Gastroesophageal sphincter (tissue), 3 donors: Measurements from ENCODE around the gene CACNG3.

Experiments used
- CTCF ChIP-seq, 4 experiments: fragments of 200-600 bp in 2 of 4; fragments of 450-650 bp in 2 of 4; sonication (generic) in 1 of 4; IDR thresholded peaks; one replicate each; pipeline ENCODE4 v1.5.1; 2017 to 2019; ENCODE audit warnings: antibody characterized with exemption in 4 of 4, mild to moderate bottlenecking in 2 of 4, moderate library complexity in 2 of 4
- EP300 ChIP-seq: sonication (generic); formaldehyde crosslinking; IDR thresholded peaks from one replicate; pipeline ENCODE4 v1.6.1; 2017; ENCODE audit warnings: antibody characterized with exemption, mild to moderate bottlenecking
- POLR2A ChIP-seq, 2 donors: fragments of 450-650 bp; IDR thresholded peaks; one replicate each; pipeline ENCODE4 v1.6.1; 2017; ENCODE audit warnings: antibody characterized with exemption in 2 of 2, mild to moderate bottlenecking in 2 of 2, moderate library complexity in 1 of 2
- POLR2AphosphoS5 ChIP-seq: sonication (generic); formaldehyde crosslinking; IDR thresholded peaks from one replicate; pipeline ENCODE4 v1.6.1; 2017; ENCODE audit warnings: antibody characterized with exemption

GRCh38 chr16:24352746-24353145 is 96.6 kb downstream of the CACNG3 start:
- no peak for TF ChIP-seq CTCF (IDR thresholded peaks at IDR 0.05)
- no peak for TF ChIP-seq POLR2A (IDR thresholded peaks at IDR 0.05)
- TF ChIP-seq POLR2AphosphoS5: no peak
- no peak for TF ChIP-seq EP300
